Measurements from ENCODE around the gene LMO3.

LMO3 gene

GRCh38 chr12:16606117-16606200, at the start of gene LMO3:
Gene LMO3 (minus strand): TSS chr12:16606162. CDS start chr12:16600860, 5,302 bp downstream.
- DNase-seq (ENCODE audit: insufficient read length, low spot score) (no peak), FAIRE-seq (no peak)

- FAIRE-seq (peak; percentile 33), DNase-seq (ENCODE audit: insufficient read length, low spot score) (no peak)
Observed at GRCh38 chr12:16636435-16637055, 30.6 kb upstream of the LMO3 start.

GRCh38 chr12:16634786-16635185, 28.8 kb upstream of the LMO3 start:
- DNase-seq (ENCODE audit: insufficient read length, low spot score) = no peak
- no peak for FAIRE-seq

DNA sequence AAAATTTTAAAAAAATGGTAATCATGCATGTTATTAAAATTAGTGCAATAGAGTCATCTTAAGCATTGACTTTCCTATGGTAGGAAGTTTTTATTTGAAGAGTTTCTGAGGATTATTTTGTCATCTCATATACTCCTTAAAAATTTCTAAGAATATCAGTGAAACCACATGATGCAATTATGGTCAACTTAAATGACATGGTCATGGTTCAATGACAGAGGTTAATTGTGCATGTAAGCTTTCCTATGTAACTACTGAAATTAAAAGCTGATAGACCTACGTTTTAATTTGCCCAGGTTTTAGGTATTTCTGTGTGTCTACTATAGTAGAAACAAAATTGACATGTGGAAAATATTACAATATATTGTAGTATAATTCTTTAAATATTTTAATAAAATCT, 21.0 kb upstream of the LMO3 start:
- no peak for FAIRE-seq

DNA sequence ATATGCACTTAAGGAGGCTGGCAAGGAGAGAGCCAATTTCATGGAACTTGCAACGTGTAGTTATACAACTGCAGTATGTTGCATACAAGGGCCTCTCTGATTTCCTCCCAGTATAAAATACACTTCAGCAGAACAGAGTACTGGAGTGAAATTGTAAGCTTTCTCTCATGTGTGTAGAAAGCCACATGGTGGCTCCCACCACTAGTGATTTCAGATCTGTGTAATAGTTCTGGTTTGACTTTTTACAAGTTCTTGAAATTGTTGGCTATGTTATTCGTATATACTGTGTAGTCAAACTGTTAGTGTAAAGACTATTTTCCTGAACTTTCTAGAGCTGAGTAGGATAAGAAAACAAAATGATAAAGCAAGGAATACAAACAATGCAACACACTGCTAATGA, 16.4 kb upstream of the LMO3 start:
- FAIRE-seq = no peak

More for the DNA sequence above, 21.0 kb upstream of the LMO3 start:
- DNase-seq (ENCODE audit: insufficient read length, low spot score) = no peak

GRCh38 chr12:16619537-16619936, 13.6 kb upstream of the LMO3 start:
- FAIRE-seq = no peak
- DNase-seq (ENCODE audit: insufficient read length, low spot score) = no peak

More for the DNA sequence above, 16.4 kb upstream of the LMO3 start:
- no peak for DNase-seq (ENCODE audit: insufficient read length, low spot score)

DNA sequence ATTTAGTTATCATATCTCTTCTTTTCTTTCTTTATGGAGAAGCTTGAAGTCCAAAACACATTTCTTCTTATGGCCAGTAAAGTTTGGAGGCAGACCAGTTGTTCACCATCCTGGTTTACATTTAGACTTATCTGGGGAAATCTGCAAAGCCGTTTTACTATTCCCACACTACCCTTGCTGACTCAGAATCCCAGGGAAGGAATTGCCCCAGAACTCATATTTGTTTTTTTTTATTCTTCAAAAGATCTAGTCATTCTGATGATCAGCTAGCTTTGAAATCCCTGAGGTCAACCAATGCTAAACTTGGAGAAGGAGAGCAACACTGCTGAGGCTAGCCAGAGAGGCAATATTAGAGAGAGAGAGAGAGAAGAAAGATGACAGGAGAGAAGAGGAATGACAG, 12.3 kb upstream of the LMO3 start:
- DNase-seq (ENCODE audit: insufficient read length, low spot score) (no peak), FAIRE-seq (no peak)

DNA sequence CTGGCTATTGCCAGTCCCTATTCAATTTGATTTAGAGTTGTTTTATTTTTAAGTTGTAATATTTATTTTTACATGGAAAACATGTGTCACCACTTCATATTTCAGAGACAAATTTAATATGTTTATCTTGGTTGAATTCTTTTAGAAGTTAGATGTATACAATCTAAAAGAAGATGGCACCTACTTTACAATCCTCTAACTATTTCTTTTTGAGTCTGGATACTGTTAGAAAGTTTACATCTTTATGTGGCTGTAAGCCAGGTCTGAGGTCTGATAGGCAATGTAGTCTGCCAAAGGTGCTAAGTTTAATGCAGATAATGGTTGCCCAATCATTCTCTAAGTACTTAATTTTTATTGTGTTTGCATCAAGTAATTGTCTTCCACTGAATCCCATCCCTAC, 7.2 kb upstream of the LMO3 start:
- FAIRE-seq (no peak), DNase-seq (ENCODE audit: insufficient read length, low spot score) (no peak)

GRCh38 chr12:16612647-16613046, 6.7 kb upstream of the LMO3 start:
- DNase-seq (ENCODE audit: insufficient read length, low spot score) (no peak), FAIRE-seq (no peak)

- peak; percentile 65 for FAIRE-seq
Observed at GRCh38 chr12:16611146-16611545, 5.2 kb upstream of the LMO3 start.

DNA sequence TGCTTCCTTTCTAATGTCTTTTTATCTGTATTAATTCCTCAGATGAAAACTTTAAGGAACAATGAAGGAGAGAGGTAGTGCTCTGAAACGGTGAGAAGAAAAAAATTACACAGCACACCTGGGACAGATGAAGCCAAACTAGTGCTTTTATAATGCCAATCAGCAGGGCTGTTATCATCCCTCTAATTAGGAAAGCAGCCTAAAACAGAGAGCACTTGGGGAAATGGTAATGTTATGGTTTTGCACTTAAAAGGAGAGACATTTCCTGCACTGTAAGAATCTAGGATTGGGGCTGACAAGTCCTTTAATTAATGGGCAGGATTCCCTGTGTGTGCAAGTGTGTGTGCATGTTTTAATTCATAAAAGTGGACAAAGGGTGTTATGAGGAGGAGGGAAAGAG, 4.8 kb upstream of the LMO3 start:
- FAIRE-seq (peak; percentile 40), DNase-seq (ENCODE audit: insufficient read length, low spot score) (no peak)

More at GRCh38 chr12:16611146-16611545, 5.2 kb upstream of the LMO3 start:
- DNase-seq (ENCODE audit: insufficient read length, low spot score) = no peak

- FAIRE-seq (peak; percentile 79), DNase-seq (ENCODE audit: insufficient read length, low spot score) (no peak)
Observed at GRCh38 chr12:16610001-16610585, 4.1 kb upstream of the LMO3 start.

DNA sequence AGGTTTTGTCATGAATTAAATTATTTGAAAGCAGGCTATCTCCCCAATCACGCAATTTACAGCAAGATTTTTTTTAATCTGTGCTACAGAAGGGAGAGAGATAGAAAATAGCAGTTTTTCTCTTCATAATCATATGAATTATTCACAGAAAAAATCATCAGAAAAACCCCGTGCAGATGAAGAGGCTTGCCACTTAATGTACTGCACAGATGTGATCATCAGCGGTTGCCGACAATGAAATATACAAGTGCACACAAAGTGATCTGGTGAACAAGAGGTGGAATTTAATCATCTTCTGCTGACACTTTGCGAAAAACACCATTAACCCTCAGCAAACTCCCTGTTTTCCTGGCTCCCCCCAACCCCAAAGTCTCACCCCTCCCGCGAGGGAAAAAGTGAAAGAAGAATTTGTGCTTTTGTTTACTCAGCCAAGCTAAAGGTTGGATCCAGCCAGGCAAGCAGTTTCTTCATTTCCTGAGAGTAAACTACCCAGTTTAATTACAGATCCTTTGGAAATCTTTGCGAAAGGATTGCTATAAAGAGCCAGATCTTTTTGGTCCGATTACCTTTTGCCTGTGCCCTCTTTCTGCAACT, 3.1 kb upstream of the LMO3 start:
- FAIRE-seq (peak; percentile 21), DNase-seq (ENCODE audit: insufficient read length, low spot score) (no peak)

- FAIRE-seq = no peak
- no peak for DNase-seq (ENCODE audit: insufficient read length, low spot score)
Observed at GRCh38 chr12:16607906-16608775, 2.2 kb upstream of the LMO3 start.

DNA sequence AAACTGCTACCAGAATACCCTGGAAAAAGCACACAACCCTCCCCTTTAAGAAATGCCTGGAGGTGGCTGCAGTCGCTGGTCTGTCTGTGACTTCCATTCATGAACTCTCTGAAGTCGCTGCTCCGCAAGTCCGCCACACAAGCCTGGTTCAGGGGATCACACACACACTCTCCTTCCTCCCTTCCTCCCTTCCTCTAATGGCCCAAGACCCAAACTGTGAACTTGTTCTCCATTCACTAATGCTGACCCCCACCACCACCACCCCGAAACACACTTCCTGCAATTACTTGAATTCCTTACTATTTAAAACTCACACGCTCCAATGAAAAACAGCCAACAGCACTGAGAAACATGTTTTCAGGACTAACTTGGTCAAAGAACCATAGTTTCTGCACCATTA, 1.0 kb upstream of the LMO3 start:
- DNase-seq (ENCODE audit: insufficient read length, low spot score) (no peak), FAIRE-seq (peak; percentile 51)

DNA sequence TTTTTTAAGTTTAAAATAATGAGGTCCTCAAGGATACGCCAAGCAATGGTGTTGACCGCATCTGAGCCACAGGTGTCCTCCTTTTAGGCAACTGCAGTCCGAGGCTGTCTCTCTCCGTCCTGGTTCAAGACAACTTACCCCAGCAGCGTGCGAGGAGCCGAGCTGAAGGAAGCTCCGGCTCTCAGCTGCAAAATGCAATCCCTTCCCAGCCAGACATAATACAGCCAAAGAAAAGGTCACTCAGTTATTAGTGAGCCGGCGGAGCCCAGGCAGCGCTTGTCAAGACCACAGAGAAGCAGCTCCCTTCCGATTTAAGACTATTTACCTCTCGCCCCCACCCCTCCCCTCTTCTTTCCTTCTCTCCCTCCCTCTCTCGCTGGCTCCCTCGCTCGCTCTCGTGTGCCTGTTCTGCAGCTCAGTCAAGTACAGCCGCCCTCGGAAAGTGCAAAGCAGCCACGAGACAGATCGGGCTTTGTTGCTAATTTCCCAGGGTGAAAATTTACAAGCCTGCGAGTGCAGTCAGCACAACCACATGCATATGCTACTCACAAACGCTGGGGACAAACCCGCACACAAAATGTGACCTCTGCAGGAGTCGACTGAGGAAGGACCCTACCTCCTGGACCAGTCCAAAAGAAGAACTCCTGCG, 363 bp upstream of the LMO3 start:
- FAIRE-seq (peak; percentile 80), DNase-seq (ENCODE audit: insufficient read length, low spot score) (no peak)

GRCh38 chr12:16605642-16606116, 283 bp downstream of the LMO3 start:
- FAIRE-seq (no peak), DNase-seq (ENCODE audit: insufficient read length, low spot score) (no peak)

DNA sequence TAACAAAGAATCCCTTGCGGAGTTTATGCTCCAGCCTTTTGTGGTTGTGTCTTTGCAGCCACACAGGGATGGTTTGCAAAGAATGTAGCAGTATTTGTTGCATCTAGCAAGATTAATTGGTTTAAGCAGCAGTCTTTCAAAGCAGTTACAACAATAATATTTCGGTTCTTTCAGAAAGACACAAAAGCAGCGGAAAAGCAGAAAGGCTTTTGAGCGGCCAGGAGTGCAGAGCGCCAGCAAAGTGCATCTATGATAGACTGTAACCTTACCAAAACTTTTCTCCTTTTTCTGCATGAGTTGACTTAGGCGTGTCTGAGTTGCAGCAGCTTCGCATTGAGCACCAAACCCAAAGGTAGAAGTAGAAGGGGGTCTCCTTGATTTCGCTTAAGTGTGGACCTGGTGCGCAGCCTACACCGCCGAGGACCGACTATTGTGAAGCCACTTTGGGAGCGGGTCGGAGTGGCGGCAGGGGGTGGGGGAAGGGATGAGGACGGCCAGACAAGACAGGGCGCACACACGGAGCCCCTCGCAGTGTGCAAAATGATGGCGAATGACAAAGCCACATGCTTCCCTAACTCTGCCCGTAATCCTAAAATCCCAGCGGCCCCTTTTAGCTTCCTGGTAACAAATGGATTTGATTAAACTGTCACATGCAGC, 1.2 kb downstream of the LMO3 start:
- no peak for DNase-seq (ENCODE audit: insufficient read length, low spot score)
- no peak for FAIRE-seq

DNA sequence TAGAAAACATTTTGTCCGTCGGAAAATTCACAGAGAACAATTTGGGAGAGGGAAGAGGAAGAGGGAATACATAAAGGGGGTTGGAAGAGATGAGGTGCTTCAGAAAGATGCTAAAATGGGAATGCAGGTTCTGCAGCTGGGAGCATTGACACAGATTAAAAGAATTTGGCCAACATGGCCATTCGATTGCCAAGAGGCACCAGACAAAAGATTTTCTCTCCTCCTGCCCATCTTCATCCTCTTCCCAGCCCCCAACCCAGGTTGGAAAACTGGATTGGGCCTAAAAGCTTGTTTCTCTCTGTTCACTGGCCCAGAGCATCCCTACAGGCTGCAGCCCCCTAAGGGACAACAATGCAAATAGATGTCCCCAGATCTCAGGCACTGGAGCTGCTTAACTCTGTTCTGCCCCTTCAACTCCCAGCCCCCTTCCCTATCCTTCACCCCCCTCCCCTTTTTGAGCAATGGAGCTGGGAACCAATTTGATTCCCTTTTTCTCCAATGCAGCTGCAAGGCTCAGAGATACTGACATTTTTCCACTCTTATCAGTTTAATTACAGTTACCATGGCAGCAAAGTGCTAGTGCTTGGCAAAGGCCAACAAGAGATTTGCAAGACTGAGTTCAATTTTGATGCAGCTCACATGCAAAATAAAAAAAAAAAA, 1.9 kb downstream of the LMO3 start:
- DNase-seq (ENCODE audit: insufficient read length, low spot score) (no peak), FAIRE-seq (no peak)

GRCh38 chr12:16603260-16603915, 2.6 kb downstream of the LMO3 start:
- no peak for FAIRE-seq
- DNase-seq (ENCODE audit: insufficient read length, low spot score) = no peak
